Prostate gland (tissue), 2 donors: ENCODE results near the gene PDE4D. TPM values are rescaled to one million over a fixed set of nuclear protein-coding genes. Genes with fewer than 3 reads are reported as not detected.
A peak's percentile ranks its signal among the peaks of the same experiment; 100 is the strongest.

ENCODE experiments used
- DNase-seq: peaks from one replicate; pipeline ENCODE4 v3.0.0-alpha.2; 2019; ENCODE audit warnings: low spot score
- H3K27ac ChIP-seq, 2 donors: fragments of 200-600 bp; sonication (generic); 2 replicates each; pipeline ENCODE4 v1.5.1; 2017 to 2019
- H3K27me3 ChIP-seq: fragments of 200-600 bp; sonication (generic); replicated peaks from 2 replicates; pipeline ENCODE4 v1.5.1; 2019; ENCODE audit not compliant: insufficient read depth
- H3K36me3 ChIP-seq, 2 donors: fragments of 200-600 bp; sonication (generic); 1 replicate in 1 of 2; 2 replicates in 1 of 2; pipeline versions ENCODE4 v1.5.1 to v1.8.1; 2017 to 2019
- H3K4me1 ChIP-seq: fragments of 200-600 bp; sonication (generic); replicated peaks from 2 replicates; pipeline ENCODE4 v1.5.1; 2019
- H3K4me3 ChIP-seq, 2 donors: fragments of 200-600 bp; sonication (generic); 2 replicates each; pipeline ENCODE4 v1.5.1; 2017 to 2019
- H3K9me3 ChIP-seq: fragments of 200-600 bp; sonication (generic); 2 replicates; pipeline ENCODE4 v1.5.1; 2017
- CTCF ChIP-seq, 4 experiments: fragments of 200-600 bp in 2 of 4; fragments of 450-650 bp in 2 of 4; sonication (generic) in 2 of 4; IDR thresholded peaks; 1 replicate in 3 of 4; 2 replicates in 1 of 4; pipeline ENCODE4 v1.5.1; 2016 to 2019; ENCODE audit warnings: antibody characterized with exemption in 4 of 4, mild to moderate bottlenecking in 2 of 4, moderate library complexity in 2 of 4
- POLR2A ChIP-seq: fragments of 450-650 bp; IDR thresholded peaks from one replicate; pipeline ENCODE4 v1.6.1; 2016; ENCODE audit warnings: antibody characterized with exemption, mild to moderate bottlenecking
- POLR2AphosphoS5 ChIP-seq: sonication (generic); formaldehyde crosslinking; IDR thresholded peaks from one replicate; pipeline ENCODE4 v1.6.1; 2017; ENCODE audit warnings: antibody characterized with exemption
- WGBS: methylation state at CpG from one replicate; pipeline ENCODE4 v1.1.5; 2018; 5-methylcytosine and 5-hydroxymethylcytosine counted together
- intact Hi-C: fragments of 100-400 bp; cut with DNase I; formaldehyde crosslinking; loops from one replicate; pipeline ENCODE4 v1.14.2; 2022
- total RNA-seq, 2 donors: library from RNA; depleted of rRNA; stranded (reverse); fragments of >200 nt; gene quantifications; one replicate each; pipeline ENCODE4 v1.1.0, GENCODE V29; 2016

The PDE4D gene
- total RNA-seq, 2 donors from 2014 or later = 64.2 to 75.6 TPM

DNA sequence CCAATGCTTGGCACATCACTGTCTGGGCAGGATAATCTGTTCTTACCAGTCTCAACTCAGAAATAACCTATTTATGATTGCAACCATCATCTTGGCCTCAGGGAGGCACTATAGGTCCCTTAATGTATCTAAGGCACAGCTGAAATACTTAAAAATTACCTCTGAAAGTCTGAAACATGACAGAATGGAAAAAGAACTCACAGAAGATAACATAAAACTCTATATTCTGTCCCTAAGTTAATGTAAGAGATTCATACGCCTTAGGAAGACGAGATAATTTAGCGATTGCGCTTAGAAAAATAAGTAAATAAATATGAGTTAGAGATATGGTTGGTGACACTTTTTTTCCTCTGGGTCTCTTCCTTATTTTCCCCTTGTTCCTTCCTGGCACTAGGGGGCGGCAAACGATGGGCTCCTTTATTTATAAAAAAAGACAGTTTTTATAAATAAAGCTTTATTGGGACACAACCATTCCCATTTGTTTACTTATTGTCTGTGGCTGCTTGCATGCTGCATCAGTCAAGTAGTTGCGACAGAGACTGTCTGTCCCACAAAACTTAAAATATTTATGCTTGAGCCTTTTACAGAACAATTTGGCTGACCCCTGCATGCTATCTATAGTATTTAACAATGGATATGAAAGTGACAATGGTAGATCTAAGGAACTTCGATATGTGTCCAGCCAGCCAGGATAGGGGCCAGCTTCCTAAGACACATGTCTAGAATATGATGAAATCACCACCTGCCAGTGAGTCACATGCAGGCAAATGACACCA lies 79.6 kb downstream of the PDE4D start:
- Histone ChIP-seq H3K27ac (no peak overlapping the region), H3K27me3 (no peaks in the 10 kb centered on the region), H3K9me3 (no peaks in the 10 kb centered on the region), H3K4me3 (no peak overlapping the region), H3K4me1 (no peaks in the 10 kb centered on the region), H3K36me3 (no peaks in the 10 kb centered on the region)
- WGBS = 58% methylated on average over 8 of the region's 8 CpGs
- TF ChIP-seq POLR2A = no peak
- peak in 3 of 4 experiments; percentile 33 to 59 (median 45) for TF ChIP-seq CTCF (IDR thresholded peaks at IDR 0.05)
- TF ChIP-seq POLR2AphosphoS5 = no peak
- no peak for DNase-seq
- intact Hi-C loops = loop anchor here (5.0 kb wide), 1 partner anchor 568 kb away; no protein-coding TSS in a partner anchor

DNA sequence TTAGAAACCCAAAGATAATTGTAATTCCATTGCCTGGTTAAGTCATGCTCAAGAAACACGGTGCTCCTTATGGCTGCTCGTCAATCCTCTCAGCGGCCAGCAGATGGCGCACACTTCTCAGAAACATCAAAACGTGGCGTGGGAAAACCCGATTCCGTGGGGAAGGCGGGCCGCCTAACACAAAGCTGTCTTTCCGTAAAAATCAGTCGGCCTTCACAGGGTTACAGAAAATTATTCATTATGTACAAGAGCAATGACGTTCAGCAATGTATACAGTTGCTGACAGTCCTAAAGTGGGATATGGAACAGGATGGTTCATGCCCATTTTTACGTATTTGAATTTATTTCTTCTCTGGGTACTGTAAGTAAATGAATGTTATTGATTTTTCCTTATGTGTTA lies 83.5 kb downstream of the PDE4D start:
- WGBS = 5% methylated on average over 14 of the region's 14 CpGs
- peak; percentile 57 for DNase-seq
- Histone ChIP-seq H3K27me3 (no peaks in the 10 kb centered on the region), H3K4me3 (no peak overlapping the region), H3K36me3 (no peaks in the 10 kb centered on the region), H3K4me1 (no peaks in the 10 kb centered on the region), H3K27ac (no peak overlapping the region), H3K9me3 (no peaks in the 10 kb centered on the region)
- peak; percentile 26 for TF ChIP-seq POLR2AphosphoS5
- TF ChIP-seq CTCF (IDR thresholded peaks at IDR 0.05) = peak; percentile 60 to 89 (median 84)
- TF ChIP-seq POLR2A = no peak
- intact Hi-C loops = loop anchor here (2.0 to 5.0 kb wide), 3 partner anchors 572 to 839 kb away; no protein-coding TSS in a partner anchor

DNA sequence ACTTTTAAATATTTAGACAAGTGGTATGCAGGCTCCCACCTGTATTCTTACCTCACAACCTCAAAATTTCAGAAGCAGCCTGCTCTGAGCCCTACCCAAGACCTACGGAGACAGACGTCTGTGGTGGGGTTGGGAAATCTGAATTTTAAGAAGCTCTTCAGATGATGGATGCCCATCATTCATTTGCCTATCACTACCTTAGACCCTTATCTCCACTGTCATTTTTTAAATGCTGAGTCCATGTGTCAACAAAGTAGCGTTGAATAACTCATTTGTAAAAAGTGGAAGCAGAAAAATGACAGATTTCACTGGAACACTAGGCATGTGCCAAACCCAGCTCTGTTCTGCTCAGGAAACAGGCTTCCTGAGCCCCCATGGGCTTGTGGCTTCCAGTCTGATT lies 85.7 kb downstream of the PDE4D start:
- no peaks in the 10 kb centered on the region for H3K36me3 ChIP-seq
- H3K4me3 ChIP-seq = no peak overlapping the region
- intact Hi-C loops = no loop called here
- DNase-seq = no peak
- no peaks in the 10 kb centered on the region for H3K9me3 ChIP-seq
- H3K27ac ChIP-seq = no peak overlapping the region
- WGBS = 79% methylated on average over 3 of the region's 3 CpGs
- no peaks in the 10 kb centered on the region for H3K27me3 ChIP-seq
- H3K4me1 ChIP-seq = no peaks in the 10 kb centered on the region
- TF ChIP-seq CTCF (IDR thresholded peaks at IDR 0.05) (no peak), POLR2AphosphoS5 (no peak), POLR2A (no peak)

GRCh38 chr5:59800347-59800893 lies 93.1 kb downstream of the PDE4D start:
- WGBS = 90% methylated on average over 1 of the region's 1 CpG
- no peaks in the 10 kb centered on the region for H3K4me1 ChIP-seq
- H3K9me3 ChIP-seq = no peaks in the 10 kb centered on the region
- H3K36me3 ChIP-seq = no peaks in the 10 kb centered on the region
- no peak overlapping the region for H3K27ac ChIP-seq
- H3K27me3 ChIP-seq = no peaks in the 10 kb centered on the region
- no peak for DNase-seq
- TF ChIP-seq POLR2A = no peak
- TF ChIP-seq CTCF (IDR thresholded peaks at IDR 0.05) = no peak
- no peak for TF ChIP-seq POLR2AphosphoS5
- H3K4me3 ChIP-seq = no peak overlapping the region
- intact Hi-C loops = loop anchor here (5.0 kb wide), 1 partner anchor 408 kb away; no protein-coding TSS in a partner anchor
